GOT3 (cell line): ENCODE measurements around the gene TSPO2.

Experiments
- DNase-seq: peaks from one replicate; lab custom pipeline; 2025; ENCODE audit warnings: mixed read lengths; lab: John Stamatoyannopoulos, UW

The TSPO2 gene

DNA sequence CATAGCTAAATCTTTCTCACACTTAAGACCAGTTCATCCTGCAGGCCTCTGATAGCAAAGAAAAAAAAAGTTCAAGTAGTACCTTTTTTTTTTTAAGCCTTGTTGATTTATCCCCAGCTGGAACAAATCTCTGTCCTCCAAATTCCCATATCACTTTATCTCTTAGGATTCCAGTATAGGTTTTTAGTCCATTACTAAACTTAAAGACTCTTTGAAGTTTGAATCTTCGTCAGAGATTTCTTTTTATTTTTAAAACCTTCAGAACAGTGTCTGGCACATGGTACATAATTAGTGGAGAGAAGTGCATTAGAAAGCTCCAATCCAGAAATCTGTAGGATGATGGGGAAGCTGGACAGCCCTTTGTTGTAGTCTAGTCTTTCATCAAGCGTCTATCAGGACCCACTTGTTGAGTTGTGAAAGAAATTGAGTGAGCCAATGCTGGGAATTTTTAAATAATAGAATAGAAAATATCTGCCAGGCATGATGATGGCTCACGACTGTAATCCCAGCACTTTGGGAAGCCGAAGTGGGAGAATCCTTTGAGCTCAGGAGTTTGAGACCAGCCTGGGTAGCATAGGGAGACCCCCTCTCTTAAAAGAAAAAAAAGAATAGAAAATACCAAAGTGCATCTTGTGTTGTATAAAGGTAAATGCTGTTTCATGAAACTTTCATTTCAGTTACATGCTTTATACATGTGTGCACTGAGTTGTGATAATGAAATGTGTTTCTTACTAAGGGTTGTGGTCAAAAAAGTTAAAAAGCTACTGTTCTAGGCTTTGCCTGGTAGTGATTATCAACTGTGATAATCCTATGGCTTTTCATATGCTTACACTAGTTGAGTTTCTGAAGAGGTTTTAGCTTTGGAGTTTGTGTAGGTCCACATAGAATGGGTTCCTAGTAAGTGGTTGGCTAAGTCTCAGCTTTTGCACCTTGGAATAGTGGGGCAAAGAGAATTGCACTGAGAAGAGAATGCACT lies 33.7 kb downstream of the TSPO2 start:
- no peak for DNase-seq

GRCh38 chr6:41077536-41077935 lies 35.3 kb downstream of the TSPO2 start:
- no peak for DNase-seq

DNA sequence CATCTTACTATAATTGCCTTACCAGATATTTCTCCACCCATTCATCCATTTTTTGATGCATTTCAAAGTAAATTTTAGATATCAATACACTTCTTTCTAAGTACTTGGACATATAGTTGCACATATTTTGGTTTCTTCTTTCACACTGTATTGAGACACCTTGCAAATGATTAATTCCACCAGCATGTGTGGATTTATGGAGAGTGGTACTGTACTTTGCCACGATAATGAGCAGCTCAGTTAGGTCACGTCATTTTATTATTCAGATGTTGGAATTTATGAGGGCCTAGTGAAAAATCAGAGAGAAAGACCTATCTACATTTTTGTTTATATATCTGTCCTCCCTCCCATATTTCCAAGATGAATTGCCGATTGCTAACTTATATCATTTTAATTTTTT lies 35.8 kb downstream of the TSPO2 start:
- DNase-seq: no peak

DNA sequence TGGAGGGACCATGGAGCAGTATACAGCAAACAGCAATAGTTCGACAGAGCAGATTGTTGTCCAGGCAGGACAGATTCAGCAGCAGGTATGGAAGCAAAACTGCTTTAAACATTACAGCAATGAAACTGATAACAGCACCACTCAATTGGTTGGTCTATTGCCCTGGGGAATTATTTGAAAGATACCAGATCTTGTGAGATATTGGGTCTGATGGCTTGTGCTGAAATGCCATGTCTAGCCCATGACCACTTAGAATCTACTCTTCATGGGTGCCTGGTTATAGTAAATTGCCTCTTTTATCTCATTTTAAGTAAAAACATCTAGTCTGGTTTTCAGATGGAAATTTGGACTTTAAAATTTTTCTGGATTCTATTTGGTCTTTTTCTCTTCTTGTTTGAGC lies 36.8 kb downstream of the TSPO2 start:
- no peak for DNase-seq

DNA sequence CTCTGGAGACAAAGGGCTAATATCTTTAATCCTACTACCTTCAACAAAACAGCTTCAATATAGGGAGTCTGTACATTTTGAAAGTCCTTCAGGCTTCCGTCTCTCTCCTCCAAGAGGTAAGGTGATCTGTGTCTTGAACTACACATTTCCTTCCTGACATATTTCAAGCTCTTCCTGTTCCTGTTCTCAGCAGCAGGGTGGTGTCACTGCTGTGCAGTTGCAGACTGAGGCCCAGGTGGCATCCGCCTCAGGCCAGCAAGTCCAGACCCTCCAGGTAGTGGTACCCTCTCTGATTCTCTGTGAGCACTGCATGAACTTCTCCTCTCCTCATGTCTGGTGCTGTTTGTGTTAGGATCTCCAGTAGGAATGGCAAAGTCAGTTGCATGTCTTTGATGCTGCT lies 38.4 kb downstream of the TSPO2 start:
- no peak for DNase-seq

GRCh38 chr6:41083072-41083471 lies 40.8 kb downstream of the TSPO2 start:
- DNase-seq: no peak

GRCh38 chr6:41085182-41085581 lies 42.9 kb downstream of the TSPO2 start:
- DNase-seq: no peak

GRCh38 chr6:41088451-41088850 lies 46.2 kb downstream of the TSPO2 start:
- no peak for DNase-seq

- no peak for DNase-seq
These were observed 48.8 kb downstream of the TSPO2 start for GRCh38 chr6:41090841-41091761.

GRCh38 chr6:41092421-41093140 lies 50.3 kb downstream of the TSPO2 start:
- DNase-seq: no peak

DNA sequence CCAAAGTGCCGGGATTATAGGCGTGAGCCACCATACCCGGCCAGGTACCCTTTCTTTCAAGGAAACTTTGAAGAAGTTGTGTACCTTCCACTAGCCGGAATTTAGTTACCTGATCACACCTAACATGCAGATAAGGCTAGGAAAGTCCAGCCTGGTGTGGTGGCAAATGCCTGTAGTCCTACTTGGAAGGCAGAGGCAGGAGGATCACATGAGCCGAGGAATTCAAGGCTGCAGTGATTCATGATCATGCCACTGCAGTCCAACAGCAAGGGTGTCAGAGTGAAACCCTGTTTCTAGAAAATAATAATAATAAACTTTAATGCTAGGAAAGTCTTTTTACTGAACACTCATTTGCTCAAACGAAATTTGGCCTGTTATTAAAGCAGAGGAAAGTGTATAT lies 51.5 kb downstream of the TSPO2 start:
- DNase-seq: no peak
